Stimulated activated naive CD4-positive, alpha-beta T cell (primary cell): ENCODE data around the gene EIF3K.
"Not testable (repeated sequence)": the region's sequence is repeated elsewhere in the genome, so short reads cannot be mapped to it uniquely, and the experiment has no call there.

Experiments
- DNase-seq, 6 experiments: peaks; one replicate each; lab custom pipeline; 2025; lab: John Stamatoyannopoulos, UW

The EIF3K gene, protein sequence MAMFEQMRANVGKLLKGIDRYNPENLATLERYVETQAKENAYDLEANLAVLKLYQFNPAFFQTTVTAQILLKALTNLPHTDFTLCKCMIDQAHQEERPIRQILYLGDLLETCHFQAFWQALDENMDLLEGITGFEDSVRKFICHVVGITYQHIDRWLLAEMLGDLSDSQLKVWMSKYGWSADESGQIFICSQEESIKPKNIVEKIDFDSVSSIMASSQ

DNA sequence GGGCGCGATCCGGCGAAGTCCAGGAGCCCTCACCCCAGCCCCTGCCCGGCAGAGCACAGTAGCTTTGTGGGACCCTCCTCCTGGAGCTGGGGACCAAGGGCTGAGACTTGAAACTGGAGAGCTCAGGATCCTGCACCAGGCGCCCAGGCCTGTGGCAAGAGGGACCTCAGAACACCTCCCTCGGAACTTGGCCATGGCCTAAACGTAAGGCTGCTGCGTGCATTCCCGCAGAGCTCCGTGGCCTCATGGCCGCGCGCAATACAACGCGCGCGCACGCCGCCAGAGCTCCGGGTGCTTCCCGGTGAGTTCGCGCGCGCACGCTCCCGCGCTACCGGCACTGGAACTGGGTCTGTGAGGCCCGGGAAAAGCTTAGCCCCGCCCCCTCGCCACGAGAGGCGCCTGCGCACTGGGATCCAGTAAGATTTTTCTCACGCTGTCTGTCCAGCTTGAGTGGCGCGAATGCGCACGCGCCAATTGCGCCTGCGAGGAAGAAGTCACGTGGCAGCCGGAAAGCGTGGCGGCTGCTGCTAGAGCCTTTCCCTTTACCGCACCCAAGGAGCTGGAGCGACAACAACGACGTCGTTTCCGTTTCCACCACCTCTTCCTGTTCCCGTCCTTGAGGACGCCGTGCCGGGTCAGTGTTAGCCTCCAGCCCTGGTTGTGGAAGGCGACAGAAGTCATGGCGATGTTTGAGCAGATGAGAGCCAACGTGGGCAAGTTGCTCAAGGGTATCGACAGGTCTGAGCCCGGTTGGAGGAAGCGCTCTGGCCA is at the start of gene EIF3K:
Gene EIF3K (plus strand): TSS at position 599 of the 771 bp plus-strand sequence. CDS start 81 bp downstream, at position 680.
- DNase-seq: peak; percentile 92 to 97 (median 96)

DNA sequence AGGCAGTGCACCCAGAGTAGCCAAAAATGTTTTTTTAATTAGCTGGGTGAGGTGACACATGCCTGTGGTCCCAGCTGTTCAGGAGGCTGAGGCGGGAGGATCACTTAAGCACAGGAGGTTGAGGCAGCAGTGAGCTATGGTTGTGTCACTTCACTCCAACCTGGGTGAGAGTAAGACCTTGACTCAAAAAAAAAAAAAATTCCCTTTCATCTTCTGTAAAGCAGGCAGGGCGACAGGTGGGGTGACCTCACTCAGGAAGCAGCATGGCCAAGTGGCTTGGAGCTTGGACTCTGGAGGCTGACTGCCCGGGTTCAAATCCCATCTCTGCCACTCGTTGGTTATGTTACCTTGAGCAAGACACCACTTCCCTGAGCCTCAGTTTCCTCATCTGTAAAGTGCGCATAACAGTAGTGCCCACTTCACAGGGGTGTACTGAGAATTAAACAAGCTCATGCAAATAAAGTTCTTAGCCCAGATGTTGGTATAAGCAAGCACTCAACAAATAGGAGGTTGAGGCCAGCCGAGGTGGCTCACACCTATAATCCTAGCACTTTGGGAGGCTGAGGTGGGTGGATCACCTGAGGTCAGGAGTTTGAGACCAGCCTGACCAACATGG is 49.5 kb upstream of the EIF3K start:
- no peak for DNase-seq

DNA sequence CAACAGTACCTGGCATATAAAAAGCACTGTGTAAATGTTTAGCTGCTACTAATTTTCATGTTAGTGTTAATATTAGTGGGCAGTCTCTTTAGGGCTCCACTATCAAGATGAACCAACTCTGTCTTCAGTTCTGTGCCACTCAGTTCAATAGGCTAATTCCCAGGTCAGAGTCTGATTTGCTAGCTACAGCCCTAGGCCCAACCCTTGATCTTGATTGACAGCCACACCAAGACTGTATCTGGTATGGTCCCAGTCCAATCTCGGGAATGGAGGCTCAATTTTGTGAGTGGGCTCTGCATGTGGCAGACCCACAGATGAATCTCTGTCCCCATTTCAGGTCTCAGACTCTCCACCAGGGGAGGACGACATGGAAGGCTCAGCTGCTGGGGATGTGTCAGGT is 47.3 kb upstream of the EIF3K start:
- DNase-seq: no peak

DNA sequence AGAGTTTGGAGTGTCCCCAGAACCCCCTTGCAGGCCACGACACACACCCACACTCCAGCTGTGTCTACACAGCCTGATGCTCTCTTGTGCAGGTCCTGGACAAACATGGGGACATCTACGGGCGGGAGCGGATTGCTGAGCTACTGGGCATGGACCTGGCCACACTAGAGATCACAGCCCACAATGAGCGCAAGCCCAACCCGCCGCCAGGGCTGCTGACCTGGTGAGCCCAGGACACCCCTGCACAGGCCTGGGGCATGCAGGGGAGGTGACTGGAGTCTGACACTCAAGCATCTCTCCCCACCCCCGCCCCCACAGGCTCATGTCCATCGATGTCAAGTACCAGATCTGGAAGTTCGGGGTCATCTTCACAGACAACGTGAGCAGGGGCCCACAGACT is 41.2 kb upstream of the EIF3K start:
- DNase-seq: no peak

DNA sequence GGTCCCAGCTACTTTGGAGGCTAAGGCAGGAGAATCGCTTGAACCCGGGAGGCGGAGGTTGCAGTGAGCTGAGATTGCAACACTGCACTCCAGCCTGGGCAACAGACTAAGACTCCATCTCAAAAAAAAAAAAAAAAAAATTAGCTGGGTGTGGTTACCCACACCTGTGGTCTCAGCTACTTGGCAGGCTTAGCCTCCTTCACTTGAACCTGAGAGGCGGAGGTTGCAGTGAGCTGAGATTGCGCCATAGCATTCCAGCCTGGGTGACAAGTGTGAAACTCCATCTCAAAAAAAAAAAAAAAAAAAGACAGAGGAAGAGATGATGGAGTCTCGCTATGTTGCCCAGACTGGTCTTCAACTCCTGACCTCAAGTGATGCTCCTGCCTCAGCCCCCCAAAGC is 39.7 kb upstream of the EIF3K start:
- not testable (repeated sequence) for DNase-seq

DNA sequence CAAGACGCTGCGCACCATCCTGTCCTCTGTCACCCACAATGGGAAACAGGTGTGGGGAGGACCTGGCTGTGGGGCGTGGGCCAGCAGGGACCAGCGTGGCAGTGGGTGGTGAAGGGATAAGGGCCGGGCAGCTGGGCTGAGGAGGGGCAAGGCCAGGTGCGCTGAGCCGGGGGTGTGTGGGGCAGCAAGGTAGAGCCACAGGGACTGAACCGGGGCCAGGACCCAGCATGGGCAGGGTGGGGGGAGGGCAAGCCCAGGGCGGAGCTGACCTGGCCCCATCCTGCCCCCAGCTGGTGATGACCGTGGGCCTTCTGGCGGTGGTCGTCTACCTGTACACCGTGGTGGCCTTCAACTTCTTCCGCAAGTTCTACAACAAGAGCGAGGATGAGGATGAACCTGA is 38.9 kb upstream of the EIF3K start:
- no peak for DNase-seq

DNA sequence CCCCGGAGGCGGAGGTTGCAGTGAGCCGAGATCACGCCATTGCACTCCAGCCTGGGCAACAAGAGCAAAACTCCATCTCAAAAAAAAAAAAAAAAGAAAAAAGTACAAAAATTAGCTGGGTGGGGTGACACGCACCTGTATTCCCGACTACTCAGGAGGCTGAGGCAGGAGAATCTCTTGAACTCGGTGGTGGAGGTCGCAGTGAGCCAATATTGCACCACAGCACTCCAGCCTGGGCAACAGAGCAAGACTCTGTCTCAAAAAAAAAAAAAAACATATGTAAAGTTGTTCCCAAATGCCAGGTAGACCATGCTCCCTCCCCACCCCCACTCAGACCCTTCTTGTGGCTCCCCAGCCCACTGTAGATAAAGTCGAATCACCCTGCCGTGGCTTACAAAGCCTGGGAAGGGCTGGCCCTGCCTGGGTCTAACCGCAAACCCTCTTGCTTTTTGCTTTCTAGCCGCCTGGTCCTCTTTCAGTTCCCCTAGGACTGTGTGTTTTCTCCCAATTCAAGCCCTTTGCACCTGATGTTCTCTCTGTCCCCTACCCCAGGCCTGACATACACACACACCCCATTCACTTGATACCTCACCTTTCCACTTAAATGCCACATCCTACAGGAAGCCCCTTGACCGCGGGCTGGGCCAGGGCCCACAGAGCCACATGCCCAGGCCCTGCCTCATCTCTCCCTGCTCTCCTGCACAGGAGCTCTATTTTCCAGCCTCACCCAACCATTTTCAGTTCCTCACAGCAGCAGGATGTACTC is 35.6 kb upstream of the EIF3K start:
- DNase-seq: no peak

DNA sequence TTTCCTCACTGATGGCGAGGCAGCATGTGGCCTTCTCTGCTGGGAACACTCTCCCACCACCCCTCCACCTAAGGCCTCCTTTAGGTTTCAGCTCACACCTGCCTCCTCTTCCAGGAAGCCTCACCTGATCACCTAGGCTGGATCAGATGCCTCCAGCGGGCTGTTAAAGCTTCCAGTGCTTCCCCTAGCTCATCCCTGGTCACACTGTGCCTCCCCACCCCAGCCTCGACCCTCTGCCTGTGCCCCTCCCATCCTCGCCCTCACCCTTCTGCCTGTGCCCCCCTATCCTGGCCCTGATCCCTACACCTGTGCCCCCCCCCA is 35.0 kb upstream of the EIF3K start:
- DNase-seq: no peak

DNA sequence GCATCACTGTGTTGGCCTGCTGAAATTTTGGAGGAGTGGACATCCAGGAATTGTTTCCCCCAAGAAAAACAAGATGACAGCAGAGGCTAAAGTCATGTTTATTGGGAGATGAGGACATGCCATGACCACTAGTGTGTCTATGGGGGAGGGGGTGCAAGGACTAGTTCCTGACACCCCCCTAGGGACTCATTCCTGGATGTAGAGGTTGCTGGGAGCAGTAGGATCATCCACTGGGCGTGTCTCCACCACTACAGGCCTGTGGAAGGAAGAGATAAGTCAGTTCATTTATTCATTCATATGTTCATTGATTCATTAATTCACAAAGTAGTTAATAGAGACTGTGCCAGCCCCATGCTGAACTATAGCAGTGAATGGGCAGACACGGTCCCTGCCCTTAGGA is 31.4 kb upstream of the EIF3K start:
- no peak for DNase-seq

DNA sequence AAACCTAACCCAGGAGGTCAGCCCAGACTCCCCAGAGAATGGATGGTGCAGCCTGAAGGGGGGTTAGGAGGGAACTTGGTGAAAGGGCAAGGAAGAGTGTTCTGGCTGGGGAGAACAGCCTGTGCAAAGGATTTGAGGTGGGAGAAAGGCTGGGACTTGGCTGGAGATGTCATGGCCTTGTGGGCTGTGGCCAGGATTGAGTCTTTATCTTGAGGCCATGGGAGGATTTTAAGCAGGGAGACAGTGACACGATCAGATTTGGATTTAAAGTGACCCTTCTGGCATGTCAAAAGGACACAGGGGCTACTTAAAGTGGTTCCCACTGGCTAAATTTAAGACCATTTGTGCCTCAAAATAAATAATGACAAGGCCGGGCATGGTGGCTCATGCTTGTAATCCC is 30.9 kb upstream of the EIF3K start:
- no peak for DNase-seq

DNA sequence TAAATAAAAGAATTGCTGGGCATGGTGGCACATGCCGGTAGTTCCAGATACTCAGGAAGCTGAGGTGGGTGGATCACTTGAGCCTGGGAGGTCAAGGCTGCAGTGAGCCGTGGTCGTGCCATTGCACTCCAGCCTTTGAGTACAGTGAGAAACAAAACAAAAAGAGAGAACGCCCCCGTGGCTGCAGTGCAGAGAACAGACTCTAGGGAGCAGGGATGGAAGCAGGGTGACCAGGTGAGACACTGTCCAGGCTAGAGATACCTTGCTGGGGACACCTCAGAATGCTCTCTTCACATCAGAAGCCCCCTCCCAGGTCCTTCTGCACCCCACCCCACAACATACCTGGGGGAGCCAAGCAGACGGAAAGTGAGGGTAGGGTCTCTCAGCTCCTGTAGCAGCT is 26.0 kb upstream of the EIF3K start:
- no peak for DNase-seq

DNA sequence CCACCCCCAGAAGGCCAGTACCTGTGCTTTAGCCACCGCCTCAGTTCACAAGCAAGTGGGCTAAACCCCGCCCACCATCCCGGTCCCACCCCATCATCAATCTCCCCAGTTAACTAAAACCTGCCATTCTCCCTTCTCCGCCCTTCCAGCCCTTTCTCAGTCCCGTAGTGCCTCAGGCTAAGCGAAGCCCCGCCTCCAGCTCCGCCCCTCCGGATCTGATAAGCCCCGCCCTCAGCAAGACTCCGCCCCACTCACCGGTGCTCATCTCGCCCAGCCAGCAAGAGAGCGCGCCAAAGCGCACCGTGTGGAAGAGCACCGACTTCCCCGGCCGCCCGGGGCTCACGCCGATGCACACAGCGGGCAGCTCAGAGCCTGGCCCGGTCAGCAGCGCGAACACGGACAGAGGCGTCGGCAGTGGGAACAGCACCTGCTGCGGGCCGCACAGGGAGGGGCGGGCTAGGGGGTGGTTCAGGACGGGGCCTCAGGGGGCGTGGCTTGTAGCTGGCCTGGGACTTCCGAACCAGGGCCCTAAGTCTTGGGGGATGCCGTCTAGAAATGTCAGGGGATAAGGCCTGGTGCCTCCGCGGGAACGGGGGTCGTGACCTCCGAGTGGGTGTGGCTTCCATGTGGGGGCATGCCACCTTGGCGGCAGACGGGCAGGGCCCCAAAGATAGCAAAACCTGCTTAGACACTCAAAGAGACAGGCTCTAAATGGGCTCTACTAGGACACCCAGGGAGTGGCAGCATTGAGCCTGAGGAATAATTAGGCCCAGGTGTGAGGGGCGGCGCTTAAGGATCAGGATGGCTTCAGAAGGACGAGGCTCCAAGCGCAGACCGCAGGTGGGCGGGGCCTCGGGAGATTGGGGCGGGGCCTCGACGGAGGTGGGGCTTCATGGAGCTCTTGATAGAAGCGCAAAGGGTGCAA is 22.7 kb upstream of the EIF3K start:
- no peak for DNase-seq

DNA sequence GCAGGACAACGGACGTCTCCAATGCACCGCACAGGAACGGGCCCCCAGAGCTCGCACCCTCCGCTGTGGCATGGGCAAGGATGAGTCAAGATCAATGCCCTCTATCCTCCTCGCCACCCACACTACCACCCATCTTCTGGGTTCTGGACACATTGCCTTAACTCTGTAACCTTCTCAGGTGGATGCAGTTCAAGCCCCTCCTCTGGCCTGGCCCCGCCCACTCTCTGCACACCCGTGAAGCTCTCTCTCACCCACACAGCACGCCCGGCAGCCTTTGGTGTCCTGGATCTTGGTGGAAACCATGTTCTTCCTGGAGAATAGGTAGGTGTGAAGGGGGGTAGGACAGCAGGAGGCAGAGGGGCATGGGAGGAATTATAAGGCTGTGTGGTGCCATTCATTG is 21.9 kb upstream of the EIF3K start:
- DNase-seq: no peak

DNA sequence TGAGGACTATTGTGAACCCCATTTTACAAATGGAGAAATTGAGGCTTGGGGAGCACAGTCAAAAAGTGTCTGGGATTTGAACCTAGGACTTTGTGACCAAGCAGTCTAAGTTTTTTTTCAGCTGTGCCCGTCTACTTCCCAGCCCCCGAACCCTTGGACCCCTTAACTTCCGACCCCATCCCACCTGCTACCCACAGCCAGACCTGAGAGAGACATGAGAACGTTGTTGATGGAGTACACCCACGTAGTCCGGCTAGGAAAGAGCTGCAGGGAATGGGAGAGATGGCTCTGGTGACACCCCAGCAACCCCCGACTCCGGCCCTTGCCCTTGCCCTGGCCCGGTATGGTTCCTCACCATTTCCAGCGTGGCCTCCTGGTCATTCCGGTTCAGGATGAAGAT is 19.3 kb upstream of the EIF3K start:
- DNase-seq: no peak

DNA sequence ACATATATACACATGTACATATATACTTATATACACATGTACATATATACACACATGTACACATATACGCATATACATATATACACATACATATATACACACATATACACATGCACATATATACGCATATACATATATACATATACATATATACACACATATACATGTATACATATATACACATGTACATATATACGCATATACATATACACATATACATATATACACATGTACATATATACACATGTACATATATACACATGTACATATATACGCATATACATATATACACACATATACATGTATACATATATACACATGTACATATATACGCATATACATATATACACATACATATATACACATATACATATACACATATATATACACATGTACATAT is 16.1 kb upstream of the EIF3K start:
- DNase-seq: not testable (repeated sequence)

DNA sequence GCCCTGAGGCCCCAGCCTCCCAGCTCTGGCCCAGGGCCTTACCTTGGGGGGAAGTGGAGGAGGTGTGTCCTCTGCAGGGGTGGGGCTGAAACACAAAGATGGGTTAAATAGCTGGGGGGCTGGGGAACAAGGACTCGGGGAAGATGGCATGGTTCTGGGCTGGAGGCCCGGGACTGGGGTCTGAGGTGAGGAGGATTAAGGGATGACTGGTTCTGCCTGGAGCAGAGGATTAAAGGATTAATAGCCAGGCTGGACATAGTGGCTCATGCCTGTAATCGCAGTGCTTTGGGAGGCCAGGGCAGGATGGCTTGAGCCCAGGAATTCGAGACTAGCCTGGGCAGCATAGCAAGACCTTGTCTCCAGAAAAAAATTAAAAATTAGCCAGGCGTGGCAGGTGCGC is 12.9 kb upstream of the EIF3K start:
- DNase-seq: no peak

DNA sequence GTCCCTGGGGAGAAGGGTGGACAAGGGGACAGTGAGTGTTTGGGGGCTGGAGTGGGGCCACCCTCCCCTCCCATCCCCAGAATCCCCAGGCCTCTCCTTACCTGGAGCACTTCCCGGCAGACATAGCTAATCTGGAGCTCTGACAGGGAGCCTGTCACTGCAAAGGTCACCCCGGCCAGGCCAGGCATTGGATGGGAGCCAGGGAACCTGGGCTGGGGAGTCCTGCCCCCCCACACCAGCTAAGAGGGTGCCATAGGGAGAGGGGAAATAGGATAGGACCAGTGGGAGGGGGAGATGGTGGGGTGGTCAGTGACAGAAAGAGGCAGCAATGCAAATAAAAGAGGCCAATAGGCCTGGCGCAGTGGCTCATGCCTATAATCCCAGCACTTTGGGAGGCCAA is 4.7 kb upstream of the EIF3K start:
- DNase-seq: no peak

DNA sequence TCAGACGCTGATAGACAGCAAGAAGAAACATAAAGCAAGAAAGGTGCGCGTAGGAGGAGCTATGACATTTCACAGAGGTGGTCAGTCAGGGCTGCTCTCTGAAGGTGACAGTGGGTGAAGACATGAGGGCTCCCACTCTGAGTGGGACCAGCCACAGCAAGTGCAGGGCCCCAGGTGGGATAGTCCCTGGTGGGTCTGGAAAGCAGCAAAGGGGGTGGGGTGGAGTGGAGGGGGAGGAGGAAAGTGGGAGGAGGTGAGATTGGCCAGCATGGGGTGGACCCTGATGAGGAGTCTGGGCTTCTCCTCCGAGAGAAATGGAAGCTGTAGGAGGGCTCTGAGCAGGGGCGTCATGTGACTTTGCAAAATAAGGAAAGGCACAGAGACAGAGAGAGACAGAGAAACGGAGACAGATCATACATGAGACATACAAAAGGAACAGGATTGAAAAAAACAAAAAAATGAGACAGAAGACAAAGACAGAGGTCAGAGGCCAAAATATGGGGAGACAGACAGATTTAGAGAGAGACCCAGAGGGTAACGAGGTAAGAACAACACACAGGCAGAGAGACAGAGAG is 3.9 kb upstream of the EIF3K start:
- no peak for DNase-seq

DNA sequence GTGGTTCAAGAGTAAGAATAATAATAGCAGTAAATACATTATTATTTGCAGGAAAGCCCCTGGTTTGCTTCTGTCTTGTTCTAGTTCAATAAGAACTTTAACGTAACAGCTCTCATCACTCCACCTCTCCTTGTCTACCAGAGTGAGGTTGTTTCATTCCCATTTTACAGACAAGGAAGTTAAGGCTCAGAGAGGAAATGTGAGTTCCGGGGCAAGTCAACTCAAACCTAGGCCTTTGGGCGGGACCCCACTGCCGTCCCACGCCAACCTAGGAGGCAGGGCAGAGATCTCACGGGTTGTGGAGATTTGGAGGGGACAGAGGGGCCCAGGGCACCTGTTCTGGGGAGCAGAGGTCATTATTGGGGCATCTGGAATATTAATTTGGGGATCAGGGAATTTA is 2.7 kb upstream of the EIF3K start:
- no peak for DNase-seq

DNA sequence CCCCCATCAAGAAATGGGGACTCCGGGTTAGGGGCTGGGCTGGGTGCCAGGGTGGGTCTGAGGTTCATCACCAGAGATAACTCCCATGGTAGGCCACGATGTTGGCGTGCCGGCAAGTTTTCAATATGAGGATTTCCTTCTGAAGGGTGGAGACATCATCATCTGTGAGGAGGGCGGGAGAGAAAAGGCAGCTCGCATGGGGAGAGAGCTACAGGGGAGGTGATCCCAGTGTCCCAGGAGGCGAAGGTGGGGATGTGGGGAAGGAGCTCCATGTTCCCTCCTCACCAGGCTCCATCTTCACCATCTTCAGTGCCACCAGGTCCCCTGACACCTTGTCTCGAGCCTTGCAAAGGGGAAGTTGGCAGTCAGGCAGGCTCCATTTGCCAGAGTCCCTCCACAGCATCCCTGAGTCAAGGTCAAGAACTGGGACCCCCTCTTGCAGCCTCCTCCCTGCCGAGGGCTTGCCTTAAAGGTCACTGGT is 1.7 kb upstream of the EIF3K start:
- peak in 1 of 6 experiments; percentile 31 for DNase-seq
